GM19397 (cell line): ENCODE data around the gene WBP11.
"Not testable (repeated sequence)": the region's sequence is repeated elsewhere in the genome, so short reads cannot be mapped to it uniquely, and the experiment has no call there.

Experiments used
- ATAC-seq: cut with Tn5 transposase; IDR thresholded peaks from one replicate; pipeline ENCODE4 v1.9.1; 2021; ENCODE audit warnings: mild to moderate bottlenecking, moderate library complexity; ENCODE audit not compliant: unreplicated experiment

Gene WBP11

GRCh38 chr12:14774074-14774905, 29.0 kb downstream of the WBP11 start:
- ATAC-seq: peak; percentile 58

DNA sequence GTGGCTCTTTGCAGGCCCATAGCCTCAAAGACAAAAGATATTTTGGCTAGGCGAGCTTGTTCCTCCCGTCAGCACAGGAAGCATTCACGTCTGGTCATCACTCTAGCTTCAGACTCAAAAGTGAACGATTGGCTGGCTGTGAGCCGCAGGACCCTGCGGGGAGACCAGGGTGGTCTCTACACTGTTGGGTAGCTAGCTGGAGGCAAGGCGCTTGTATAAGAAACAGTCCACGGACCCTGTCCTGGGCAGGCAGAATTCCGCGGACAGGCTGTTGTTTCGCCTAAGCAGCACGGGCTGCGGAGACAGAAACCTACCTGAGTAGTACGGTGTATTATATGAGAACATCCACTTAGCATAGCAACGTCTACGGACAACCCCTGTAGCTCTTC, 29.6 kb downstream of the WBP11 start:
- ATAC-seq: peak; percentile 18

GRCh38 chr12:14772946-14773345, 30.3 kb downstream of the WBP11 start:
- ATAC-seq: no peak

- no peak for ATAC-seq
These were observed 31.6 kb downstream of the WBP11 start for GRCh38 chr12:14771651-14772137.

DNA sequence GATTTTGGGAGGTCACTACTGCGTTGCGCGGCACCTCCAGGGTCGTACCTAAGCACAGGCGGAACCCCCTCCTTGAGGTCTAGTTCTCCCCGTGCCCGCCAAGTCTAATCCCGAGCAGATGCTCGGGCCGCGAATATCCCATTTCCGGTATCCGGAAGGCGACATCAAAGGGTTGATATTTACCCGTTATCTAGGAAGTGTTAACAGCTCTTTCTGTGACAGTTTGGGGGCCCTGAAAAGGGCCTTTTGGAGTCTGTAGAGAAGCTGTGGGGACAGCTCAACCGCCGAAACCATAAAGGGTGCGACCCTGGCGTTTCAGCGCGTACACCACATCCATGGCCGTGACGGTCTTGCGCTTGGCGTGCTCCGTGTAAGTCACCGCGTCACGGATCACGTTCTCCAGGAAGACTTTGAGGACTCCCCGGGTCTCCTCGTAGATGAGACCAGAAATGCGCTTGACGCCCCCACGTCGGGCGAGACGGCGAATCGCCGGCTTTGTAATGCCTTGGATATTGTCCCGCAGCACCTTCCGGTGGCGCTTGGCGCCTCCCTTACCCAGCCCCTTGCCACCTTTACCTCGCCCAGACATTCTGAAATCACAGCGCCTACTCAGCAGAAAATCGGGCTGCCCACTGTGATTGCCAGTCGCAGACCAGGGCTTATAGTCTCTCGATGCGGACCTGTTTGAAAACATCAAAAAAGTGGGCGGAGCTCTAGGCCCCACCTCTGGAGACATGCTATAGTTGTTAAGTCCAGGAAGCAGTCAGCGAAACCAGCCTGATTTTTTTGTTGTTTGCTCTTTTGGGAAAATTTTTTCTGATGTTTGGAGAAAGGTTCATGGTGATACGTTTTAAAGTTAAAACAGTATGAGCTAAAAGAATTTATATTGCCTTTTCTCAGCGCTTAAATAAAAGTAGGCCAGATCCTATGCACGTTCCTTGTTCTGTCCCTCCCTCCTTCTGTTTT, 32.5 kb downstream of the WBP11 start:
- peak; percentile 16 for ATAC-seq

- peak; percentile 37 for ATAC-seq
These were observed 33.2 kb downstream of the WBP11 start for GRCh38 chr12:14769969-14770495.

DNA sequence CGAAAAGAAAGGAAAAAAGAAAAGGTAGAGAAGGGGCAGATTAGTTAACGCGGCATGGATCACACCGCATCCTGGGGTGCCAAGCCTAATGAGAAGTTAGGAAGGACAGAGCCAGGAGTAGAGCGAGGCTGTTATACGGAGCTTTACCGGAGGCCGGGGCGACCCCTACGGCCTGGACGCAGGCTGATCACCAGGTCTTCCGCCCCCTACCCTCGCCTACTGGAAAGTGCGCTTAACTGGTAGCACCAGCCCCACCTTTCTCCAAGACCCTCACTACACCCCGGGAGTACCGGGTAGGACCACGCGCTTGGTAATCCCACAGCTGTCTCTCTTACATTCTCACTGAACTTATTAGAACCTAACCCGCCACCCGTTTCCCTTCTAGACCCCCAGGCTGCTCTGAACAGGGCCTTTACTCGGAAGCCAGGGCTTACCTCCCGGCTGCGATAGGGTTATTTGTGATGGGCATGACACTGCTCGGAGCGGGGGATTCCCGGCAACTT, 33.8 kb downstream of the WBP11 start:
- ATAC-seq: no peak

DNA sequence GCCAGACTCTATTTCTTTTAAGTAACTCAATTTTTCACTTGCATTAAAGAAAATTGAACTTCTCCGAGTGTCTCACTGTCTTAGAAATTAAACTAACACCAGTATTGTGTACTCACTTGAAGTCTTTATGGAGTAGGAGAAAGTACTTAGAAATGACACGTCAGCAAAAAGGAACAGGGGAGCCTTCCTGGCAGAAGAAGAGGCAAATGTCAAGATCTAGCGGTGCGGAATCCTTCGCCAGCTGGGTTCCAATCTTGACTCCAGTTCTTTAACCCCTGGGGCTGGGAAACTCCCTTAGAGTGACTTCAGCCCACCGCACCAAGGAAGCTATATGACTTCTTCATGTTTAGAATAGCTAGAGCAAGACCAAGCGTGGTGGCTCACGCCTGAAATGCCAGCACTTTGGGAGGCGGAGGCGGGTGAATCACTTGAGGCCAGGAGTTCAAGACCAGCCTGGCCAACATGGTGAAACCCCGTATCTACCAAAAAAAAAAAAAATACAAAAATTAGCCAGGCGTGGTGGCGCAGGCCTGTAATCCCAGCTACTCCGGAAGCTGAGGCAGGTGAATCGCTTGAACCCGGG, 34.4 kb downstream of the WBP11 start:
- no peak for ATAC-seq

DNA sequence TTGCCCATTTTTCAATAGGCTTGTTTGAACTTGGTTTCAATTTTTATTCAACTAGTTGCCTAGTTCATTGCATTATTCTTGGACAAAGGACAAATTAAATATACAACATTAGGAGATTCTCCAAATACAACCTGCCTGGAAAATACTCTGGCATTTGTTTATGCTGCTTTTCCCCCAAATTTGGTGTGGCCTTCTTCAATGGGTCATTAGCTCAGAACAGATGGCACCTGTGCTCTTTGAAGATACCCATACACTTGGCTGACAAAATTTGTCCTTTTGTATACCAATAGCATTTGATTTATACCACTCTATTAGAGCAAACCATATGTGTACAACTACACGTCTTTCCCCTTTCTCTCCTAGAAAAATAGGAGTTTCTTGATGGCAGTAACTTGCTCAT, 35.7 kb downstream of the WBP11 start:
- no peak for ATAC-seq

- ATAC-seq: no peak
These were observed 36.5 kb downstream of the WBP11 start for GRCh38 chr12:14766649-14767215.

DNA sequence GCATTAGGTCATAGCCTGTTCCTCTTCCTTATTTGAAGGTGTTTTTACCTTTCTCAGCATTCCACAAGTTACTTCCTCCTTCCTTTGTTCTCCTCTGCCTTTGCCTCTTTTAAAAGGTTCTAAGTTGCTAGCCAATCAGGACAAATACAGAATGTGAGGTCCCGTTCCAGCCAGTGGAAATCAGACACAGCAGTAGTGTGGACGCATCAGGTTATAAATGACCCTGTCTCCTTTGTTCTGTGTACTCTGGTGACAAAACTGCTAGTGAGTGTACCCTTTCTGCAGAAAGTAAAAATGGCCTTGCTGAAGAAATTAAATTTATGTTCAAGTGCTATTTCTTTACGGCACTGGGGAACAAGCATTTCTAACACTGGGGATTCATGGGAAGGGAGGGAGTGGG, 37.3 kb downstream of the WBP11 start:
- ATAC-seq: not testable (repeated sequence)

GRCh38 chr12:14765398-14765797, 37.9 kb downstream of the WBP11 start:
- no peak for ATAC-seq

- not testable (repeated sequence) for ATAC-seq
These were observed 43.5 kb downstream of the WBP11 start for GRCh38 chr12:14759711-14760280.

- no peak for ATAC-seq
These were observed 46.7 kb downstream of the WBP11 start for GRCh38 chr12:14756334-14757143.

DNA sequence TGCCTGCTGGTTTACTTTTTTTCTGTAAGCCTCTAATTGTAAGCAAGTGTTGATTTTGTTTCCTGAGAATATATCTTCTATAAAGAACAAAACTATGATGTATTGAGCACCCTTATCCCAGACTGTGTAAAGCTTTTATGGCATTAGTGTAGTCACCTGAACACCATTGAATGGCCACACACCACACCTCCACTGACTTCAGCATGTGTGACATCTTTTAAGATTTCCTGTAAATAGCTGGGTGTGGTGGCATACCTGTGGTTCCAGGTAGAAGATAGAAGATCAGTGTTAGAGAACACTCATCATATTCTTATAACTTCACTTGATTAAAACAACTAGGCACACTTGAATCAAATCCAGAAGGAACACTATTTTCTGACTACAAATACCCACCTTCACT, 51.3 kb downstream of the WBP11 start:
- ATAC-seq: no peak

GRCh38 chr12:14743061-14743460, 60.2 kb downstream of the WBP11 start:
- ATAC-seq: no peak

- no peak for ATAC-seq
These were observed 61.3 kb downstream of the WBP11 start for GRCh38 chr12:14741942-14742341.

- ATAC-seq: no peak
These were observed 62.1 kb downstream of the WBP11 start for GRCh38 chr12:14741153-14741552.

GRCh38 chr12:14736441-14736840, 66.8 kb downstream of the WBP11 start:
- ATAC-seq: not testable (repeated sequence)
